GM12878 (cell line): ENCODE data around the gene MSANTD4. TPM values are rescaled to one million over a fixed set of nuclear protein-coding genes. Genes with fewer than 3 reads are reported as not detected.

Experiments used
- ATAC-seq: fragments of 200-7000 bp; cut with Tn5 transposase; 3 replicates; pipeline ENCODE4 v1.9.1; 2020; ENCODE audit warnings: mild to moderate bottlenecking, moderate library complexity
- BruUV-seq: library from RNA; stranded (reverse); fragments of 400-500 nt; replicated peaks from 2 replicates; lab custom pipeline; 2021; lab: Mats Ljungman, UMichigan
- CTCF ChIA-PET: fragments of 300-600 bp; sonication (Branson Sonifier 250); formaldehyde crosslinking; extraction: SDS; loops from one replicate; lab custom pipeline; 2021; ENCODE audit warnings: inconsistent platforms; lab: Yijun Ruan, JAX
- POLR2A ChIA-PET: fragments of 350-600 bp; formaldehyde crosslinking; extraction: SDS; loops from one replicate; lab custom pipeline; 2021; ENCODE audit warnings: inconsistent platforms; lab: Charles Lee
- RAD21 ChIA-PET: fragments of 300-600 bp; sonication (Branson Sonifier 250); formaldehyde crosslinking; loops from one replicate; lab custom pipeline; 2023; ENCODE audit warnings: antibody characterized with exemption; ENCODE audit not compliant: unreplicated experiment; lab: Charles Lee
- SMC1A ChIA-PET: fragments of 300-600 bp; sonication (Branson Sonifier 250); formaldehyde crosslinking; loops from one replicate; lab custom pipeline; 2023; ENCODE audit not compliant: unreplicated experiment, uncharacterized antibody; lab: Charles Lee
- DNase-seq: peaks from one replicate; pipeline ENCODE4 v3.0.0-alpha.2; 2011; ENCODE audit warnings: low read depth, low spot score
- FAIRE-seq: peaks from 3 replicates; lab custom pipeline; 2011; peaks lifted over from hg19 to GRCh38; lab: Jason Lieb, UNC
- H2AFZ ChIP-seq: 2 replicates; pipeline ENCODE4 v1.6.0; 2011; ENCODE audit warnings: low read depth, low read length, control low read depth; ENCODE audit not compliant: control insufficient read depth
- H3K27ac ChIP-seq: 2 replicates; pipeline ENCODE4 v1.5.1; 2011; ENCODE audit warnings: control low read depth; ENCODE audit not compliant: control insufficient read depth, insufficient read depth
- H3K27me3 ChIP-seq, 2 experiments: replicated peaks in 1 of 2; 2 replicates each; pipeline versions ENCODE4 v1.6.0 to v1.6.1; 2011; ENCODE audit warnings: low read length in 1 of 2; ENCODE audit not compliant: control insufficient read depth in 2 of 2, insufficient read depth in 2 of 2
- H3K36me3 ChIP-seq, 2 experiments: 2 replicates each; pipeline ENCODE4 v1.5.1; 2011; ENCODE audit warnings: low read length in 1 of 2; ENCODE audit not compliant: control insufficient read depth in 2 of 2, insufficient read depth in 2 of 2
- H3K4me1 ChIP-seq: 2 replicates; pipeline ENCODE4 v1.6.1; 2011; ENCODE audit warnings: mild to moderate bottlenecking, low read length, moderate library complexity, mixed read lengths; ENCODE audit not compliant: control insufficient read depth, insufficient read depth
- H3K4me2 ChIP-seq: 2 replicates; pipeline ENCODE4 v1.6.0; 2011; ENCODE audit warnings: control low read depth; ENCODE audit not compliant: control insufficient read depth, insufficient read depth
- H3K4me3 ChIP-seq: fragments of 200-600 bp; sonication (generic); 2 replicates; pipeline ENCODE4 v1.5.1; 2016
- H3K79me2 ChIP-seq: 2 replicates; pipeline ENCODE4 v1.6.0; 2011; ENCODE audit warnings: low read length; ENCODE audit not compliant: control insufficient read depth, insufficient read depth
- H3K9ac ChIP-seq: 2 replicates; pipeline ENCODE4 v1.8.0; 2011; ENCODE audit warnings: low read length, control low read depth, mixed read lengths; ENCODE audit not compliant: control insufficient read depth, insufficient read depth
- H3K9me3 ChIP-seq: replicated peaks from 3 replicates; pipeline ENCODE4 v1.5.1; 2011; ENCODE audit warnings: mild to moderate bottlenecking, low read length; ENCODE audit not compliant: control insufficient read depth, insufficient read depth
- H4K20me1 ChIP-seq: 2 replicates; pipeline ENCODE4 v1.6.0; 2011; ENCODE audit not compliant: control insufficient read depth, insufficient read depth
- CREB1 ChIP-seq: IDR thresholded peaks from 2 replicates; pipeline ENCODE4 v1.6.1; 2012; ENCODE audit warnings: low read depth, mild to moderate bottlenecking, inconsistent platforms
- DPF2 ChIP-seq: fragments of 450-650 bp; IDR thresholded peaks from 2 replicates; pipeline ENCODE4 v1.6.1; 2017; ENCODE audit warnings: mild to moderate bottlenecking
- E4F1 ChIP-seq: fragments of 450-650 bp; IDR thresholded peaks from 2 replicates; pipeline ENCODE4 v1.6.1; 2018; ENCODE audit warnings: borderline replicate concordance, mild to moderate bottlenecking; ENCODE audit not compliant: partially characterized antibody
- HDGF ChIP-seq: fragments of 450-650 bp; IDR thresholded peaks from 2 replicates; pipeline ENCODE4 v1.6.1; 2016; ENCODE audit warnings: antibody characterized with exemption
- JUND ChIP-seq: IDR thresholded peaks from 2 replicates; pipeline ENCODE4 v1.6.1; 2012; ENCODE audit warnings: low read depth, mild to moderate bottlenecking, low read length, improper control_type of control experiment, moderate library complexity
- LARP7 ChIP-seq: fragments of 450-650 bp; IDR thresholded peaks from 2 replicates; pipeline ENCODE4 v1.6.1; 2017; ENCODE audit warnings: mild to moderate bottlenecking
- MEF2A ChIP-seq: IDR thresholded peaks from 2 replicates; pipeline ENCODE4 v1.6.1; 2011; ENCODE audit warnings: low read depth, mild to moderate bottlenecking, low read length, moderate library complexity; ENCODE audit not compliant: insufficient read depth
- NFIC ChIP-seq: IDR thresholded peaks from 2 replicates; pipeline ENCODE4 v1.6.1; 2012; ENCODE audit warnings: low read depth, mild to moderate bottlenecking, inconsistent platforms, low read length, moderate library complexity
- PAX5 ChIP-seq: IDR thresholded peaks from 2 replicates; pipeline ENCODE4 v1.6.1; 2011; ENCODE audit warnings: low read depth, low read length, borderline replicate concordance
- RB1 ChIP-seq: fragments of 450-650 bp; formaldehyde crosslinking; IDR thresholded peaks from 2 replicates; pipeline ENCODE4 v1.6.1; 2017; ENCODE audit warnings: mild to moderate bottlenecking, borderline replicate concordance
- SMAD1 ChIP-seq: fragments of 450-650 bp; IDR thresholded peaks from 2 replicates; pipeline ENCODE4 v1.6.1; 2018; ENCODE audit warnings: mild to moderate bottlenecking, low read depth; ENCODE audit not compliant: partially characterized antibody
- SUZ12 ChIP-seq: fragments of 200-600 bp; sonication (generic); IDR thresholded peaks from one replicate; pipeline ENCODE4 v1.6.1; 2018; ENCODE audit warnings: antibody characterized with exemption, mild to moderate bottlenecking; ENCODE audit not compliant: unreplicated experiment
- WGBS: methylation state at CpG from one replicate; pipeline ENCODE4 v1.1.6; 2016; ENCODE audit warnings: low lambda C conversion rate; ENCODE audit not compliant: insufficient replicate concordance, insufficient coverage; ENCODE audit errors: missing lambda C conversion rate; 5-methylcytosine and 5-hydroxymethylcytosine counted together
- in situ Hi-C: fragments of 300-500 bp; cut with MboI; formaldehyde crosslinking; loops from 9 replicates; pipeline ENCODE4 v1.14.3; 2018; ENCODE audit warnings: mixed read lengths
- intact Hi-C: fragments of 100-400 bp; cut with micrococcal nuclease; formaldehyde crosslinking; loops from one replicate; pipeline ENCODE4 v1.14.2; 2022; ENCODE audit not compliant: unreplicated experiment
- polyA plus RNA-seq, 11 experiments: library from polyadenylated mRNA; depleted of rRNA in 4 of 11; unstranded in 6 of 11; stranded (reverse) in 5 of 11; fragments of >200 nt; fragmentation: Nextera tagmentation in 4 of 11; fragmentation: Illumina TruSeq in 1 of 11; extraction: Ambion mirVana in 4 of 11; extraction: Trizol in 1 of 11; gene quantifications; 1 replicate in 1 of 11; 2 replicates in 10 of 11; pipeline versions ENCODE4 v1.2.1 to v1.2.3, GENCODE V29; 2011 to 2016; ENCODE audit warnings: inconsistent platforms in 2 of 11, missing spikeins in 2 of 11, low read depth in 1 of 11
- total RNA-seq, 4 experiments: library from RNA; depleted of rRNA in 3 of 4; stranded (reverse); fragments of >200 nt in 3 of 4; fragmentation: Illumina TruSeq in 1 of 4; extraction: Trizol in 1 of 4; gene quantifications; 2 replicates each; pipeline versions ENCODE4 v1.2.1 to v1.2.3, GENCODE V29; 2013 to 2021
- TF ChIP-seq, protein P1 (sequence below): IDR thresholded peaks from 2 replicates; pipeline ENCODE4 v1.6.1; 2012; ENCODE audit warnings: mild to moderate bottlenecking, low read depth, low read length
- TF ChIP-seq, protein P2 (sequence below): fragments of 450-650 bp; IDR thresholded peaks from 2 replicates; pipeline ENCODE4 v1.6.1; 2017; ENCODE audit warnings: mild to moderate bottlenecking, moderate library complexity

Gene MSANTD4
- total and polyA plus RNA-seq, 10 of the 15 experiments (the other 5 are each of a cell fraction or from before 2014, with no cell fraction given) = 8.7 to 23.9 (median 16.0) TPM

GRCh38 chr11:106049727-106050476 lies 27.9 kb upstream of the MSANTD4 start:
- no peak overlapping the region for H3K4me3 ChIP-seq
- H3K4me1 ChIP-seq = no peaks in the 10 kb centered on the region
- no peaks in the 10 kb centered on the region for H3K9me3 ChIP-seq
- H3K4me2 ChIP-seq = no peak overlapping the region
- H4K20me1 ChIP-seq = no peaks in the 10 kb centered on the region
- ATAC-seq (no peak), FAIRE-seq (no peak), DNase-seq (no peak)
- intact Hi-C loops = no loop called here
- no TSS peak for BruUV-seq
- no peaks in the 10 kb centered on the region for H3K79me2 ChIP-seq
- H3K27me3 ChIP-seq = no peaks in the 10 kb centered on the region
- ChIA-PET CTCF (interaction anchor here (0.6 to 0.8 kb wide), 2 partner anchors 9 to 845 kb away, joined by 3 to 4 read pairs; no protein-coding TSS in a partner anchor), RAD21 (no interaction called here), SMC1A (no interaction called here), POLR2A (no interaction called here)
- WGBS = 49% methylated on average over 5 of the region's 5 CpGs
- no peak overlapping the region for H3K9ac ChIP-seq
- no peaks in the 10 kb centered on the region for H3K36me3 ChIP-seq
- no peak overlapping the region for H3K27ac ChIP-seq
- in situ Hi-C loops = no loop called here
- no peak overlapping the region for H2AFZ ChIP-seq
- TF ChIP-seq E4F1 (no peak), DPF2 (no peak), HDGF (no peak), SMAD1 (no peak), LARP7 (no peak), CREB1 (no peak), MEF2A (no peak), NFIC (no peak), PAX5 (no peak), SUZ12 (no peak), JUND (no peak), RB1 (no peak)
- TF ChIP-seq, protein P1, sequence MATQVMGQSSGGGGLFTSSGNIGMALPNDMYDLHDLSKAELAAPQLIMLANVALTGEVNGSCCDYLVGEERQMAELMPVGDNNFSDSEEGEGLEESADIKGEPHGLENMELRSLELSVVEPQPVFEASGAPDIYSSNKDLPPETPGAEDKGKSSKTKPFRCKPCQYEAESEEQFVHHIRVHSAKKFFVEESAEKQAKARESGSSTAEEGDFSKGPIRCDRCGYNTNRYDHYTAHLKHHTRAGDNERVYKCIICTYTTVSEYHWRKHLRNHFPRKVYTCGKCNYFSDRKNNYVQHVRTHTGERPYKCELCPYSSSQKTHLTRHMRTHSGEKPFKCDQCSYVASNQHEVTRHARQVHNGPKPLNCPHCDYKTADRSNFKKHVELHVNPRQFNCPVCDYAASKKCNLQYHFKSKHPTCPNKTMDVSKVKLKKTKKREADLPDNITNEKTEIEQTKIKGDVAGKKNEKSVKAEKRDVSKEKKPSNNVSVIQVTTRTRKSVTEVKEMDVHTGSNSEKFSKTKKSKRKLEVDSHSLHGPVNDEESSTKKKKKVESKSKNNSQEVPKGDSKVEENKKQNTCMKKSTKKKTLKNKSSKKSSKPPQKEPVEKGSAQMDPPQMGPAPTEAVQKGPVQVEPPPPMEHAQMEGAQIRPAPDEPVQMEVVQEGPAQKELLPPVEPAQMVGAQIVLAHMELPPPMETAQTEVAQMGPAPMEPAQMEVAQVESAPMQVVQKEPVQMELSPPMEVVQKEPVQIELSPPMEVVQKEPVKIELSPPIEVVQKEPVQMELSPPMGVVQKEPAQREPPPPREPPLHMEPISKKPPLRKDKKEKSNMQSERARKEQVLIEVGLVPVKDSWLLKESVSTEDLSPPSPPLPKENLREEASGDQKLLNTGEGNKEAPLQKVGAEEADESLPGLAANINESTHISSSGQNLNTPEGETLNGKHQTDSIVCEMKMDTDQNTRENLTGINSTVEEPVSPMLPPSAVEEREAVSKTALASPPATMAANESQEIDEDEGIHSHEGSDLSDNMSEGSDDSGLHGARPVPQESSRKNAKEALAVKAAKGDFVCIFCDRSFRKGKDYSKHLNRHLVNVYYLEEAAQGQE = no peak
- TF ChIP-seq, protein P2, sequence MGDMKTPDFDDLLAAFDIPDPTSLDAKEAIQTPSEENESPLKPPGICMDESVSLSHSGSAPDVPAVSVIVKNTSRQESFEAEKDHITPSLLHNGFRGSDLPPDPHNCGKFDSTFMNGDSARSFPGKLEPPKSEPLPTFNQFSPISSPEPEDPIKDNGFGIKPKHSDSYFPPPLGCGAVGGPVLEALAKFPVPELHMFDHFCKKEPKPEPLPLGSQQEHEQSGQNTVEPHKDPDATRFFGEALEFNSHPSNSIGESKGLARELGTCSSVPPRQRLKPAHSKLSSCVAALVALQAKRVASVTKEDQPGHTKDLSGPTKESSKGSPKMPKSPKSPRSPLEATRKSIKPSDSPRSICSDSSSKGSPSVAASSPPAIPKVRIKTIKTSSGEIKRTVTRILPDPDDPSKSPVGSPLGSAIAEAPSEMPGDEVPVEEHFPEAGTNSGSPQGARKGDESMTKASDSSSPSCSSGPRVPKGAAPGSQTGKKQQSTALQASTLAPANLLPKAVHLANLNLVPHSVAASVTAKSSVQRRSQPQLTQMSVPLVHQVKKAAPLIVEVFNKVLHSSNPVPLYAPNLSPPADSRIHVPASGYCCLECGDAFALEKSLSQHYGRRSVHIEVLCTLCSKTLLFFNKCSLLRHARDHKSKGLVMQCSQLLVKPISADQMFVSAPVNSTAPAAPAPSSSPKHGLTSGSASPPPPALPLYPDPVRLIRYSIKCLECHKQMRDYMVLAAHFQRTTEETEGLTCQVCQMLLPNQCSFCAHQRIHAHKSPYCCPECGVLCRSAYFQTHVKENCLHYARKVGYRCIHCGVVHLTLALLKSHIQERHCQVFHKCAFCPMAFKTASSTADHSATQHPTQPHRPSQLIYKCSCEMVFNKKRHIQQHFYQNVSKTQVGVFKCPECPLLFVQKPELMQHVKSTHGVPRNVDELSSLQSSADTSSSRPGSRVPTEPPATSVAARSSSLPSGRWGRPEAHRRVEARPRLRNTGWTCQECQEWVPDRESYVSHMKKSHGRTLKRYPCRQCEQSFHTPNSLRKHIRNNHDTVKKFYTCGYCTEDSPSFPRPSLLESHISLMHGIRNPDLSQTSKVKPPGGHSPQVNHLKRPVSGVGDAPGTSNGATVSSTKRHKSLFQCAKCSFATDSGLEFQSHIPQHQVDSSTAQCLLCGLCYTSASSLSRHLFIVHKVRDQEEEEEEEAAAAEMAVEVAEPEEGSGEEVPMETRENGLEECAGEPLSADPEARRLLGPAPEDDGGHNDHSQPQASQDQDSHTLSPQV = no peak
